Measurements from ENCODE around the gene ARHGAP28.
"Not testable (repeated sequence)": the region's sequence is repeated elsewhere in the genome, so short reads cannot be mapped to it uniquely, and the experiment has no call there.

The ARHGAP28 gene

DNA sequence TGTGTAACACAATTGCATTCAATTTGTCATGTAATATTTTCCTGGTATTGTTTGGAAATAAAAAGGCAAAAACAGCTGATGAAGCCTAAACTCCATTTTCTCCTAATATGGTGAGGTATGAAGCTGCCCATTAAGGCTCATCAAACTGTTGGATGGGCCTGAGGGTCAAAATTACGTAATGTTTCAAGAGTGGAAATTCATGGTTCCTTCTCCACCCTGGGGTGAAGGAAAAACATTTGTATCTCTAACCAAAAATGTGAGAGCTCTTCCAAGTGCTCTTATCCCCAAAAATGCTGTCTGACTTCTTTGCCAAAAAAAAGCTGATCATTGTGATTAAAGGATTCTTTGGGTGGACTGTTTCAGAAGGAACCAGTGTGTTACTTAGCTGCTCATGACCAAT is 91.8 kb downstream of the ARHGAP28 start:
- no peak for DNase-seq

DNA sequence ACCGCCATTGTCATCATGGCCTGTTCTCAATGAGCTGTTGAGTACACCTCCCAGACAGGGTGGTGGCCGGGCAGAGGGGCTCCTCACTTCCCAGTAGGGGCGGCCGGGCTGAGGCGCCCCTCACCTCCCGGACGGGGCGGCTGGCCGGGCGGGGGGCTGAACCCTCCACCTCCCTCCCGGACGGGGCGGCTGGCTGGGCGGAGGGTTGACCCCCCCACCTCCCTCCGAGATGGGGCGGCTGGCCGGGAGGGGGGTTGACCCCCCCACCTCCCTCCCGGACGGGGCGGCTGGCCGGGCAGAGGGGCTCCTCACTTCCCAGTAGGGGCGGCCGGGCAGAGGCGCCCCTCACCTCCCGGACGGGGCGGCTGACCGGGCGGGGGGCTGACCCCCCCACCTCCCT is 97.6 kb downstream of the ARHGAP28 start:
- DNase-seq, result not testable (repeated sequence)

GRCh38 chr18:6827566-6827965 is 98.0 kb downstream of the ARHGAP28 start:
- not testable (repeated sequence) for DNase-seq

GRCh38 chr18:6830916-6831315 is 101.4 kb downstream of the ARHGAP28 start:
- no peak for DNase-seq

GRCh38 chr18:6835345-6835744 is 105.8 kb downstream of the ARHGAP28 start:
- DNase-seq, result no peak

GRCh38 chr18:6836331-6836730 is 106.8 kb downstream of the ARHGAP28 start:
- no peak for DNase-seq

GRCh38 chr18:6837904-6838303 is 108.4 kb downstream of the ARHGAP28 start:
- no peak for DNase-seq

GRCh38 chr18:6842081-6842480 is 112.6 kb downstream of the ARHGAP28 start:
- DNase-seq, result no peak

DNA sequence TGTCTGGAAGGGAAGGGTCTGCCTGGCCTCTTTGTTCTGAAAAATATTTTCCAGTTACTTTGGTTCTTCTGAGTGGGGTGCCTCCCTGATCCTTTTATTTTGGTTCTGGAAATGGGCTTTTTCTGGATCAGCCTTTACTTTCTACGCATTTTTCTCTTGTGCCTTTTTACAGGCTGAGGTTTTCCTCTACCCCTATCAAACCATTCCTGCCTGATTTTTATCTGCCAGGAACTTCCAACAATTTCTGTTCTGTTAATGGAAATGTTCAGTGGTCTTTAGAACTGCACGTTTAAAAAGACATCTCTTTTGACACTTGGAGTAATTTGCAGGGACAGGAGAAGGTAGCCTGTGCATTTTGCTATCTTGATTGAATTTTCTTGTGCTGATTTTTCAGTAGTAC is 113.8 kb downstream of the ARHGAP28 start:
- DNase-seq, result no peak

GRCh38 chr18:6845521-6845920 is 116.0 kb downstream of the ARHGAP28 start:
- DNase-seq, result not testable (repeated sequence)

- DNase-seq, result no peak
Observed at GRCh38 chr18:6850396-6850795, 120.9 kb downstream of the ARHGAP28 start.

DNA sequence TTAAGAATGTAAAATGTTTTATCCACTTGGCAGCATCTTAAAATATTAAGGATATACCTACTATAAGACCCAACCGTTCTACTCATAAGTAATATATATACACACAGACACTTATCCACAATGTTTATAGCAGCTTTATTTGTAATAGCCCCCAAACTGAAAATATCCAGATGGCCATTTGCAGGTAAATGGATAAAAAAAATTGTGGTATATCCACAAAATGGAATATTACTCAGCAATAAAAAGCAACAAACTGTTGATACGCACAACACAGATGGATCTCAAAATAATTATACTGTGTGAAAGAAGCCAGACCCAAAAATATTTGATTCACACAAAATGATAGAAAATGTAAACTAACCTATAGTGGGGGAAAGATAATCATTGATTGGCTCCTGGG is 122.0 kb downstream of the ARHGAP28 start:
- DNase-seq, result no peak

DNA sequence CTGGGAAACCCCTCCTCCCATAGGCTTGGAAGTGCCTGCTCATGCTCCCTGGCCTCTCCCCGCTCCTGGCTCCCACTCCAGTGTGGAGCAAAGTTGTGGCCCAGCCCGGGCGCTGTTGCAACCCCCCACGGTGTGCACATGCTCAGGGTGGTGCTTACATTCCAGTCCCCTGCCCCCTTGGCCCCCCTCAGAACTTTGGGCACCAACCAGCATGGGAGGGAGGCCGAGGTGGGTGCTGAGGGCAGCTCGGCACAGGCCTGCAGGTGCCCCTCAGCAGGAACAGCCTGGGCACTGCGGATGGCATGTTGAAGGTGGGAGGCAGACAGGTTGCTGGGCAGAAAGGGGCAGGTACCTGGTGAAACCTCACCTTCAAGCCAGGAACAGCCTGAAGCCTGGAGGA is 125.3 kb downstream of the ARHGAP28 start:
- no peak for DNase-seq

DNA sequence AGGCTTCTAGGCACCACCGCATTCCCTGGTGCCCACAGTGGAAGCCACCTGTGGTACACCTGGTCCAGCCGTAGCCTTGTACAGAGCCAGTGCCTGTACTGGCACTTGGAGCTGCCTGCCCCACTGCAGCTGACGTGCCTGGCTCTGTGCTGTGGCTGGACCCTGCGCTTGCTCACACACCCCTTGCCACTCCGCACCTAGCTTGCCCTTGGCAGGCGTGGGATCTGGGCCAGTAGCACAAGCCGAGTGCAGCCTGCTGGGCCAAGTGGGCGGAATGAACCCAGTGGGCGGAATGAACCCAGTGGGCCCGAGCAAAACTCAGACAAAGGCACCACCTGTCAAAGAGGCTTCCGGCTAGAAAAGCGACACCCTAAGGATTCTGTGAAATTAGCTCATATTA is 126.3 kb downstream of the ARHGAP28 start:
- no peak for DNase-seq

DNA sequence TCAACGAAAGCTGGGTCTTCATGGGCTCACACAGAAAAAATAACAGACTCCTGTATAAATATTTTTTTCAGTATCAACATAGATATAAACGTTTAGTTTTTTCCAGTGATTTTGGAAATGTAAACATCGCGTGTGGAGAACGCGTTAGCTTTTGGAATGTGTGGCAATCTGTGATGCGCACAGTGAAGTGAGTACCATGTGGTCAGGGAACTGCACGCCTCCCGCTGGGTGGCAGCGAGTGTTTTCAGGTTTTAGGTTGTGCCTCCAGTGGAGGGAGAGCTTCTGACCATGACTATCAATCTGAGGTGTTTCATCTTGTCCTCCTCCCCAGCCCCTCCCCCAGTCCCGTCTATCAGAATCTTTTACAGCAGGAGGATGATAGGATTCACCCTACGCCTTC is 127.8 kb downstream of the ARHGAP28 start:
- DNase-seq, result no peak

DNA sequence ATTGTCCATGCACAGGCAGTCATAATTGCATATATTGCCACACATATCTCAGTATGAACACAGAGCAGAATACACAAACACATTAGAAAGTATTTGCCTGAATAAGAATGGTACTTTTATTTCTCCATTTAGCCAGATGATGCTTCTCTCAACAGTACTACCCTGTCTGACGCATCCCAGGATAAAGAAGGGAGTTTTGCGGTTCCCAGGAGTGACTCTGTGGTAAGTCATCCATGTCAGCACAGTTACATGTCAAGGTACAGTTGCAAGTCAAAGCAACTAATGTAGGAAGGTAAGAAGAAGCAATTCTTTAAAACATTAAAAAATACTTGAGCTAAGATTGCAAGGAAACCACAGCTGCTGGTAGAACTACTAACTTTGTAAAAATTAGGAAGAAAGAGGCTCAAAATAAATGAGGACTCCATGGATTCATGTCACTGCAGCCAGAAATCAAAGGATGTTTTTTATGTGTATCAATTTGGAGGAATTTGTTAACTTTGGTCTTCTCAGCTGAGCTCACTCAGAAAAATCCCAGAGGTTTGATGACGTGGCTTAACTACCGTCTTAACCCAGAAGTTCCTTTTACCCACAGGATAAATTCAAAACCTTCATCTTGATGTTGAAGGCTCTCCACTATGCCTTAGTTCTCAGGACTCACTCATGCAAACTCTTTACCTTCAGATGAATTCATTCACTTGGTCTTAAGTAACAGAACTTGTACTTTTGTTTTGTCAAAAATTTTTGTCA is 130.3 kb downstream of the ARHGAP28 start:
- no peak for DNase-seq

DNA sequence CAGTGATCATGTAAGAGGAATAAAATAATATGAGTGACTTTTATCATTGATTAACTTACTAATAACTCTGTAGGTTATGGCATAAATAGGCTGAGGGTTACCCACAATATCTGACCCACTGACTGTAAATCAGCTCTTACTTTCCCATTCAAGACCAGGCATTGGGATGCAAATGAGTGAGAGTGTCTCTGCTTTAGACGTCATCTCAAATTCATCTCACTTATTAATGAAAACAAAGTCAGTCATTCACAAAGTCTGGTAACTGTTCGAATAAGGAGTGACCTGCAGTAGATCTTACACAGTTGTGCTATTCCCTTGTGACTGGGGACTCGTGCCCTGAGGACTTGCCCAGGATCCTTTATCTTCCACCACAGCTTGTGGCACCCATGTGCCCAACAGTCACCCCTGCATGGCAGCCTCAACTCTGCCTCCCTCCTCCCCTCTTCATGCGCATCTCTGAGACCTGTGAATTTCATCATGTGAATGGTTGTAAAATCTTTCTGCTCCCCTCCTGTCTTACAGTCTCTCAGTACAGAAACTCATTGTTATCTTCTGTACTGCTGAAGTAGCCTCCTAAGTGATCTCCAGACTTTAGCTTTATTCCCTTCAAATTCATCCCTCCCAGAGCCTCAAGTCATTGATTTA is 131.4 kb downstream of the ARHGAP28 start:
- DNase-seq, result no peak

GRCh38 chr18:6865251-6865650 is 135.7 kb downstream of the ARHGAP28 start:
- no peak for DNase-seq

DNA sequence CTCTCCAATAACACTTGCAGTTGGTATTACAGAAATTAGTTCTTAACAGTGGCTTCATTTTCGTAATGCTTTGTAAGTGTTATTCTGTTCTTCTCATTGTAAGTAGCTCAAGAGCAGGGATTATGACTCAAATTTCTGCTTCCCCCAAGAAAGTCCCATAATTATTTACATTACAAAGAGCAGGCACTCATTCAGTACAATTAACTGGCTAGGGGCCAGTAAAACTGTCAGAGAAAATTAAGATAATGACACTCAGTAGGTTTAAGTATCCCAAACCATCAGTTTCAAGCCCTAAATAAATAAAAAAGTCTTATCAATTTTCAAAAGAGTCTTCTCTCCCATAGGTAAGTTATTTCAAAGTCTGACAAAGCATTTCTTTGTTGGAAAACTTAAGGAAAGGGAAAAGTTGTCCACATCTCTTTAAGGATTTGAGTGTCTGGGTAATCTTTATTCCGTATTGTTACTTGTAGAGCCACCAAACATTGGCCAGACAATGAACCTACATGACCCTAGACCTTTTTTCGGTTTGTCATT is 137.1 kb downstream of the ARHGAP28 start:
- DNase-seq, result no peak

GRCh38 chr18:6868033-6868432 is 138.5 kb downstream of the ARHGAP28 start:
- no peak for DNase-seq

GRCh38 chr18:6871566-6871965 is 142.1 kb downstream of the ARHGAP28 start:
- DNase-seq, result no peak

DNA sequence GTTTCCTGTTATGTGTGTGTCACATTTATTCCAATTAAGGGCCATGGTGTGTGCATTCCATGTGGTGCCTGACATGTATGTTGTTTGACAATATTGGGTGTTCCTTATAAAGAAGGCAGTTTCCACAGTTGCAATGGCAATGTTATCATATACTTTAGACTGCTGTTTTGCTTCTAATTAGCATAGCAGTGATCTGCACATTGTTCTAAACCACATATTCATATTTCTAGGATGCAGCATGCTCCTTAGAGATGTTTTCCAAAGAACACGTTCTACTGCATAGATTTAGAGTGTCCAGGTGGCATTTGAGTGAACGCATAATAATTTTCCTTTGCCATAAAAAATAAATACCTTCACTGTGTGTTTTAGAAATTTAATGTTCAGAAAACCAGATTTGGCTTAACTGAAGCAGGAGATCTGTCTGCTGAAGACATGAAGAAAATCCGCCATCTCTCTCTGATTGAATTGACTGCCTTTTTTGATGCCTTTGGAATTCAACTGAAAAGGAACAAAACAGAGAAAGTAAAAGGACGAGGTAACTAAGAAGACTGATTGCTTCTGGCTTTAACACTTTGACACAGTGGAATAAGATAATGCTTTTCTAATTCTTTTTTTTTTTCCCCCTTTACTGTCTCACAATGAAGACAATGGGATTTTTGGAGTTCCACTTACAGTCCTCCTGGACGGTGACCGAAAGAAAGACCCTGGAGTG is 143.7 kb downstream of the ARHGAP28 start:
- DNase-seq, result no peak

DNA sequence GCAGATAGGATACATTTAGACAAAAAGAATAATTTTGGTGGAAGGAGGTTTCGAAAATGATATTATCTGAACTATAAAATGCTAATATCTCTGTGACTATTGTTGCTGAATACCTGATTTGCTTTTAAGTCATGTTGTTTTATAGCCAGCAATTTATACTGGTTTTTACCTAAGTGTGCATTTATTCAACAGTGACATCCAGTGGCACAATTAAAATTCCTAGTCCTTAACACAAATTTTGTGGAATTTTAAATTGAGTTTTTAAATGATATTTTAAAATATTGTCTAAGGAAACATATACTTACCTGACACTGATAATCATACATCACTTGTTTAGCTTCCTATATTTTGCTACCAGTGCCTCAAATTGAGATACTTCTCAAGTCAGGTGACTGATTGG is 144.8 kb downstream of the ARHGAP28 start:
- no peak for DNase-seq

DNA sequence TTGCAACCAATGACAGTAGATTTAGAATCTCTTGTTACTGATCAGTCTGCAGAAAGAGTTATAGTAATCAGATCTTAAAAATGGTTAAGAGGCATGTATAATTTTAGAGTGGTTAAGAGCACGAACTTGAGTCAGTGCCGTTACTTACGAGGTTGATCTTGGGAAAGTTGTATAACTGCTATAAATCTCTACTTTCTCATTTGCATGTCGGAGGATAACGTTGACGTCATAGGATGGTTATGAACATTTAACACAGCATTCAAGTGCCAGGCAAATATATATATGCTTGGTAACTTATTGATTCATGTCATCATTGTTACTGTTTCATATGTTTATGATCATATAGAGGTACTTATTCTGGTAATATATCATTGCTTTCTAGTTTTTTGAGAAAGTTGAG is 146.2 kb downstream of the ARHGAP28 start:
- DNase-seq, result no peak
